NB4 (cell line): ENCODE results near the gene MINAR1.

ENCODE experiments used
- MAX ChIP-seq: IDR thresholded peaks from 2 replicates; pipeline ENCODE4 v1.6.1; 2011; ENCODE audit warnings: low read depth, low read length
- POLR2A ChIP-seq: IDR thresholded peaks from 2 replicates; pipeline ENCODE4 v1.6.1; 2011; ENCODE audit warnings: mild to moderate bottlenecking; ENCODE audit not compliant: insufficient read length; ENCODE audit errors: extremely low read depth
- TF ChIP-seq, protein P1 (sequence below): IDR thresholded peaks from one replicate; pipeline ENCODE4 v1.5.1; 2012; ENCODE audit warnings: low read depth, low read length

DNA sequence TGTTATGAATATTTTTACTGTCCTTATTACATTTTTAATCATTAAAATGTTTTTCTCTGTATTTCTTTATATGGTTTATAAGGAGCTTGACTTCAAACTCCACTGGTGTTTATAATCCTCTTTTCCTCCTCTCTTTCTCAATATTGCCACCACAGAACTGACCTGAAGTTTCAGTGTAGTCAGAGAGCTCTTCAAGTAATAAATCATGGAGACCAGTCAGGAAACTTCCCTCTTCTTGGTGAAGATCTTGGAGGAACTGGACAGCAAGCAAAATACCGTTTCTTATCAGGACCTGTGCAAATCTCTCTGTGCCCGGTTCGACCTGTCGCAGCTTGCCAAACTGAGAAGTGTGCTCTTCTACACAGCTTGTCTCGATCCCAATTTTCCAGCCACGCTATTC, 23.8 kb downstream of the MINAR1 start:
- TF ChIP-seq MAX: no peak
- TF ChIP-seq, protein P1, sequence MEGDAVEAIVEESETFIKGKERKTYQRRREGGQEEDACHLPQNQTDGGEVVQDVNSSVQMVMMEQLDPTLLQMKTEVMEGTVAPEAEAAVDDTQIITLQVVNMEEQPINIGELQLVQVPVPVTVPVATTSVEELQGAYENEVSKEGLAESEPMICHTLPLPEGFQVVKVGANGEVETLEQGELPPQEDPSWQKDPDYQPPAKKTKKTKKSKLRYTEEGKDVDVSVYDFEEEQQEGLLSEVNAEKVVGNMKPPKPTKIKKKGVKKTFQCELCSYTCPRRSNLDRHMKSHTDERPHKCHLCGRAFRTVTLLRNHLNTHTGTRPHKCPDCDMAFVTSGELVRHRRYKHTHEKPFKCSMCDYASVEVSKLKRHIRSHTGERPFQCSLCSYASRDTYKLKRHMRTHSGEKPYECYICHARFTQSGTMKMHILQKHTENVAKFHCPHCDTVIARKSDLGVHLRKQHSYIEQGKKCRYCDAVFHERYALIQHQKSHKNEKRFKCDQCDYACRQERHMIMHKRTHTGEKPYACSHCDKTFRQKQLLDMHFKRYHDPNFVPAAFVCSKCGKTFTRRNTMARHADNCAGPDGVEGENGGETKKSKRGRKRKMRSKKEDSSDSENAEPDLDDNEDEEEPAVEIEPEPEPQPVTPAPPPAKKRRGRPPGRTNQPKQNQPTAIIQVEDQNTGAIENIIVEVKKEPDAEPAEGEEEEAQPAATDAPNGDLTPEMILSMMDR: no peak
- no peak for TF ChIP-seq POLR2A
